NCI-H2107 treated with DMSO at 0.1 percent for 48 hours (cell line): ENCODE measurements around the gene APC.
"Not testable (repeated sequence)": the region's sequence is repeated elsewhere in the genome, so short reads cannot be mapped to it uniquely, and the experiment has no call there.

Source experiments
- DNase-seq: peaks from one replicate; lab custom pipeline; 2025; ENCODE audit not compliant: unreplicated experiment; lab: John Stamatoyannopoulos, UW

The APC gene

GRCh38 chr5:112713206-112713605, 24.5 kb upstream of the APC start:
- no peak for DNase-seq

- DNase-seq: not testable (repeated sequence)
These were observed 20.8 kb upstream of the APC start for GRCh38 chr5:112716895-112717294.

- no peak for DNase-seq
These were observed 20.1 kb upstream of the APC start for GRCh38 chr5:112717506-112718082.

- DNase-seq: no peak
These were observed 19.3 kb upstream of the APC start for GRCh38 chr5:112718344-112718743.

- no peak for DNase-seq
These were observed 17.1 kb upstream of the APC start for GRCh38 chr5:112720576-112720975.

GRCh38 chr5:112724901-112725300, 12.8 kb upstream of the APC start:
- no peak for DNase-seq

- DNase-seq: no peak
These were observed 8.1 kb upstream of the APC start for GRCh38 chr5:112729630-112730029.

GRCh38 chr5:112732131-112732530, 5.6 kb upstream of the APC start:
- DNase-seq: no peak

- no peak for DNase-seq
These were observed 4.1 kb upstream of the APC start for GRCh38 chr5:112733586-112733985.

GRCh38 chr5:112734597-112734996, 3.1 kb upstream of the APC start:
- DNase-seq: no peak

GRCh38 chr5:112735702-112736101, 2.0 kb upstream of the APC start:
- no peak for DNase-seq

- DNase-seq: no peak
These were observed 619 bp upstream of the APC start for GRCh38 chr5:112737070-112737462.

- DNase-seq: no peak
These were observed 491 bp downstream of the APC start for GRCh38 chr5:112738191-112738560.

- no peak for DNase-seq
These were observed 4.7 kb downstream of the APC start for GRCh38 chr5:112742424-112742823.

GRCh38 chr5:112743631-112744030, 5.9 kb downstream of the APC start:
- DNase-seq: no peak

GRCh38 chr5:112752335-112752734, 14.7 kb downstream of the APC start:
- no peak for DNase-seq

GRCh38 chr5:112755703-112756102, 18.0 kb downstream of the APC start:
- no peak for DNase-seq

- DNase-seq: peak; percentile 50
These were observed 20.0 kb downstream of the APC start for GRCh38 chr5:112757468-112758208.

- no peak for DNase-seq
These were observed 21.0 kb downstream of the APC start for GRCh38 chr5:112758676-112759075.

GRCh38 chr5:112762113-112762810, 24.6 kb downstream of the APC start:
- no peak for DNase-seq

- no peak for DNase-seq
These were observed 25.5 kb downstream of the APC start for GRCh38 chr5:112763165-112763564.

- no peak for DNase-seq
These were observed 34.4 kb downstream of the APC start for GRCh38 chr5:112772124-112772523.
